Lung (tissue), 12 donors: ENCODE results near the gene ST6GALNAC2. TPM values are rescaled to one million over a fixed set of nuclear protein-coding genes. Genes with fewer than 3 reads are reported as not detected.

ENCODE experiments used
- ATAC-seq: fragments of 200-7000 bp; cut with Tn5 transposase; one replicate; pipeline ENCODE4 v1.9.1; 2020; ENCODE audit warnings: moderate number of reproducible peaks; ENCODE audit not compliant: insufficient read depth, low FRiP score
- DNase-seq, 3 donors: peaks; one replicate each; pipeline ENCODE4 v3.0.0-alpha.2; 2013 to 2017
- H3K27ac ChIP-seq, 2 donors: one replicate each; pipeline ENCODE4 v1.5.1; 2013; ENCODE audit warnings: mild to moderate bottlenecking in 2 of 2, moderate library complexity in 2 of 2, control low read depth in 1 of 2, inconsistent platforms in 1 of 2, low read depth in 1 of 2, low read length in 1 of 2
- H3K27me3 ChIP-seq, 3 donors: one replicate each; pipeline ENCODE4 v1.5.1; 2013; ENCODE audit warnings: low read length in 2 of 3; ENCODE audit not compliant: control insufficient read depth in 3 of 3, insufficient read depth in 3 of 3
- H3K36me3 ChIP-seq, 4 donors: one replicate each; pipeline ENCODE4 v1.5.1; 2013; ENCODE audit warnings: low read length in 4 of 4, mild to moderate bottlenecking in 1 of 4, moderate library complexity in 1 of 4; ENCODE audit not compliant: control insufficient read depth in 4 of 4, insufficient read depth in 4 of 4
- H3K4me1 ChIP-seq, 5 donors: one replicate each; pipeline ENCODE4 v1.5.1; 2013; ENCODE audit warnings: low read length in 5 of 5, mild to moderate bottlenecking in 2 of 5, moderate library complexity in 1 of 5; ENCODE audit not compliant: control insufficient read depth in 5 of 5, insufficient read depth in 5 of 5
- H3K4me3 ChIP-seq: one replicate; pipeline ENCODE4 v1.5.1; 2013; ENCODE audit warnings: mild to moderate bottlenecking, control low read depth, moderate library complexity
- H3K9ac ChIP-seq, 2 donors: one replicate each; pipeline ENCODE4 v1.5.1; 2013; ENCODE audit warnings: low read length in 2 of 2, control low read depth in 1 of 2; ENCODE audit not compliant: insufficient read depth in 1 of 2
- H3K9me3 ChIP-seq, 4 donors: one replicate each; pipeline ENCODE4 v1.5.1; 2013; ENCODE audit warnings: low read length in 3 of 4, mild to moderate bottlenecking in 1 of 4, moderate library complexity in 1 of 4; ENCODE audit not compliant: control insufficient read depth in 4 of 4, insufficient read depth in 3 of 4
- CTCF ChIP-seq: IDR thresholded peaks from 2 replicates; pipeline ENCODE4 v1.5.1; 2012; ENCODE audit warnings: mild to moderate bottlenecking; ENCODE audit errors: control extremely low read depth, extremely low read depth
- WGBS, 2 donors: extraction: QIAGEN DNeasy Blood & Tissue Kit; methylation state at CpG; one replicate each; pipeline ENCODE4 v1.1.7; 2013; 5-methylcytosine and 5-hydroxymethylcytosine counted together
- polyA plus RNA-seq, 2 donors: library from polyadenylated mRNA; stranded (reverse); fragments of 200-250 nt; gene quantifications; one replicate each; pipeline ENCODE4 v1.2.1, GENCODE V29; 2013
- total RNA-seq, 2 donors: library from RNA; depleted of rRNA in 1 of 2; stranded (reverse); fragments of >200 nt in 1 of 2; gene quantifications; one replicate each; pipeline ENCODE4 v1.2.1, GENCODE V29; 2014 to 2021
- donor health status: control.
- donor health status: control.
- donor health status: Bipolar disorder and iron deficiency.
- donor health status: healthy.
- donor health status: DM: yes; HTN: yes; CAD: no.

ST6GALNAC2 gene
- total and polyA plus RNA-seq, 4 donors: 12.1 to 38.0 (median 18.1) TPM

GRCh38 chr17:76549539-76549938 lies 36.1 kb downstream of the ST6GALNAC2 start:
- Histone ChIP-seq H3K4me1 (peaks cover 0 to 35% (median 16%) of the 10 kb centered on the region in 5 donors), H3K4me3 (no peak overlapping the region), H3K9ac (no peak overlapping the region), H3K27me3 (peaks cover 0 to 4% (median 3%) of the 10 kb centered on the region in 3 donors), H3K36me3 (no peaks in the 10 kb centered on the region), H3K27ac (no peak overlapping the region), H3K9me3 (no peaks in the 10 kb centered on the region)
- no peak for ATAC-seq
- DNase-seq: no peak
- 79 to 82% methylated on average over 7 of the region's 7 CpGs for WGBS, 2 donors
- TF ChIP-seq CTCF: no peak

GRCh38 chr17:76549215-76549518 lies 36.5 kb downstream of the ST6GALNAC2 start:
- DNase-seq (no peak), ATAC-seq (no peak)
- H3K9ac ChIP-seq: no peak overlapping the region
- H3K36me3 ChIP-seq: no peaks in the 10 kb centered on the region
- 77 to 80% methylated on average over 9 of the region's 9 CpGs for WGBS, 2 donors
- H3K27ac ChIP-seq: no peak overlapping the region
- H3K27me3 ChIP-seq: peaks cover 0 to 4% (median 3%) of the 10 kb centered on the region in 3 donors
- H3K4me1 ChIP-seq: peaks cover 0 to 39% (median 19%) of the 10 kb centered on the region in 5 donors
- no peak overlapping the region for H3K4me3 ChIP-seq
- no peak for TF ChIP-seq CTCF
- no peaks in the 10 kb centered on the region for H3K9me3 ChIP-seq

DNA sequence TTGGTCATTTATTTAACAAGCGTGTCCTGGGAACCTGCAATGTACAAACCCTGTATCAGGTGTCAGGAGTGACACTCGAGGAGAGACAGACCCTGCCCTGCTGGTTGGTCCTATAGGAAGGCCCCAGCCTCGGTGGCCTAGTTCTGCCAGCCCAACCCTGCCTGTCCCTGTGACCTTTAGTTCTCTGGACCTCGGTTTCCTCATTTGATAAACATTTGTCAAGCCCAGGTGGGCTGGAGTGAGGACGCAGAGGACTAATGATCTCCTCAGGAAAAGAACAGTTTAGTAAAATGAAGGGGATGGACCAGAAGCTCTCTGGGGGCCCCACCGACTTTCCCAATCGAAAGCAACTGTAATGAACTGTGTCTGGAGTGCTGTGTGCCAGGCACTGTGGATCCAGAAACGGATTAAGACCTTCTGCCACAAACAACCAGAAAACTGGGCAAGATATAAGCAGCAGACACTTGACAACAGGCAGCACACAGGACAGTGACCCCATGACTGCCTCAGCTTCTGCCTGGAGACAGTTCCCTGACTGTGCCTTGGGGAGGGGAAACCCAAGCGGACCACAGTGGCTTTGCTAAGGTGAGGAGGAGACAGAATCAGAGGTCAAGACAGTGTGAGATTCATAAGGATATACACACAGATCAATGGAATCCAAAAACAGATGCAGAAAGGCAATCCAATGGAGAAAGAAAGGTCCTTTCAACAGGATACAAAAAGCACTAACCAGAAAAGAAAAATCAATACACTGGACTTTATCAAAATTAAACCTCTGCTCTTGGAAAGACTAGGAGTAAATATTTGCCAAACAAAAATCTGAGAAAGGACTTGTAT lies 37.1 kb downstream of the ST6GALNAC2 start:
- Histone ChIP-seq H3K4me1 (peaks cover 0 to 45% (median 25%) of the 10 kb centered on the region in 5 donors), H3K4me3 (no peak overlapping the region), H3K9ac (no peak overlapping the region), H3K36me3 (no peaks in the 10 kb centered on the region), H3K9me3 (no peaks in the 10 kb centered on the region), H3K27me3 (peaks cover 0 to 4% (median 3%) of the 10 kb centered on the region in 3 donors), H3K27ac (peak overlapping the region in 1 of 2 donors; percentile 23)
- DNase-seq (no peak), ATAC-seq (no peak)
- WGBS, 2 donors: 70 to 74% methylated on average over 9 of the region's 9 CpGs
- no peak for TF ChIP-seq CTCF
